ENCODE data around the gene LZIC. TPM values are rescaled to one million over a fixed set of nuclear protein-coding genes. Genes with fewer than 3 reads are reported as not detected.

LZIC gene
- total RNA-seq, 1 donor from 2014 or later = 31.2 TPM

- Mint-ChIP-seq H3K9me3 (ENCODE audit: unreplicated experiment) (no peaks in the 10 kb centered on the region), H3K4me1 (ENCODE audit: unreplicated experiment) (peaks cover 31% of the 10 kb centered on the region), H3K27ac (ENCODE audit: unreplicated experiment) (no peak overlapping the region), H3K4me3 (ENCODE audit: unreplicated experiment) (peak overlapping the region; percentile 37), H3K36me3 (ENCODE audit: low read depth, unreplicated experiment) (peaks cover 16% of the 10 kb centered on the region), H3K27me3 (ENCODE audit: unreplicated experiment) (peaks cover 4% of the 10 kb centered on the region)
- DNase-seq (ENCODE audit: low spot score) = no peak
- TF ChIP-seq CTCF (IDR thresholded peaks at IDR 0.05; ENCODE audit: unreplicated experiment) = no peak
Observed at GRCh38 chr1:9906466-9906865, 36.7 kb downstream of the LZIC start.

- H3K36me3 Mint-ChIP-seq (ENCODE audit: low read depth, unreplicated experiment) = peaks cover 16% of the 10 kb centered on the region
- H3K27ac Mint-ChIP-seq (ENCODE audit: unreplicated experiment) = no peak overlapping the region
- peaks cover 4% of the 10 kb centered on the region for H3K27me3 Mint-ChIP-seq (ENCODE audit: unreplicated experiment)
- no peak for DNase-seq (ENCODE audit: low spot score)
- no peak overlapping the region for H3K4me3 Mint-ChIP-seq (ENCODE audit: unreplicated experiment)
- H3K4me1 Mint-ChIP-seq (ENCODE audit: unreplicated experiment) = peaks cover 22% of the 10 kb centered on the region
- H3K9me3 Mint-ChIP-seq (ENCODE audit: unreplicated experiment) = no peaks in the 10 kb centered on the region
- TF ChIP-seq CTCF (IDR thresholded peaks at IDR 0.05; ENCODE audit: unreplicated experiment) = no peak
Observed at GRCh38 chr1:9905010-9905409, 38.2 kb downstream of the LZIC start.

- no peak overlapping the region for H3K4me3 Mint-ChIP-seq (ENCODE audit: unreplicated experiment)
Observed at GRCh38 chr1:9904596-9904995, 38.6 kb downstream of the LZIC start.

GRCh38 chr1:9903801-9904527 is 39.2 kb downstream of the LZIC start:
- H3K9me3 Mint-ChIP-seq (ENCODE audit: unreplicated experiment) = no peaks in the 10 kb centered on the region
- no peak for TF ChIP-seq CTCF (IDR thresholded peaks at IDR 0.05; ENCODE audit: unreplicated experiment)
- H3K36me3 Mint-ChIP-seq (ENCODE audit: low read depth, unreplicated experiment) = peaks cover 10% of the 10 kb centered on the region
- no peak overlapping the region for H3K4me3 Mint-ChIP-seq (ENCODE audit: unreplicated experiment)
- no peak overlapping the region for H3K27ac Mint-ChIP-seq (ENCODE audit: unreplicated experiment)
- peaks cover 16% of the 10 kb centered on the region for H3K4me1 Mint-ChIP-seq (ENCODE audit: unreplicated experiment)
- DNase-seq (ENCODE audit: low spot score) = no peak
- H3K27me3 Mint-ChIP-seq (ENCODE audit: unreplicated experiment) = peaks cover 1% of the 10 kb centered on the region

More at GRCh38 chr1:9904596-9904995, 38.6 kb downstream of the LZIC start:
- H3K27ac Mint-ChIP-seq (ENCODE audit: unreplicated experiment) = no peak overlapping the region
- H3K4me1 Mint-ChIP-seq (ENCODE audit: unreplicated experiment) = peaks cover 22% of the 10 kb centered on the region
- peaks cover 16% of the 10 kb centered on the region for H3K36me3 Mint-ChIP-seq (ENCODE audit: low read depth, unreplicated experiment)
- H3K9me3 Mint-ChIP-seq (ENCODE audit: unreplicated experiment) = no peaks in the 10 kb centered on the region
- peaks cover 4% of the 10 kb centered on the region for H3K27me3 Mint-ChIP-seq (ENCODE audit: unreplicated experiment)
- no peak for TF ChIP-seq CTCF (IDR thresholded peaks at IDR 0.05; ENCODE audit: unreplicated experiment)
- DNase-seq (ENCODE audit: low spot score) = no peak

GRCh38 chr1:9902060-9902452 is 41.1 kb downstream of the LZIC start:
- H3K36me3 Mint-ChIP-seq (ENCODE audit: low read depth, unreplicated experiment) = peaks cover 3% of the 10 kb centered on the region
- H3K9me3 Mint-ChIP-seq (ENCODE audit: unreplicated experiment) = no peaks in the 10 kb centered on the region
- H3K4me3 Mint-ChIP-seq (ENCODE audit: unreplicated experiment) = no peak overlapping the region
- no peaks in the 10 kb centered on the region for H3K27me3 Mint-ChIP-seq (ENCODE audit: unreplicated experiment)
- H3K27ac Mint-ChIP-seq (ENCODE audit: unreplicated experiment) = no peak overlapping the region
- H3K4me1 Mint-ChIP-seq (ENCODE audit: unreplicated experiment) = peaks cover 3% of the 10 kb centered on the region
- DNase-seq (ENCODE audit: low spot score) = no peak
- TF ChIP-seq CTCF (IDR thresholded peaks at IDR 0.05; ENCODE audit: unreplicated experiment) = no peak
